Measurements from ENCODE around the gene TMEM30A. TPM values are rescaled to one million over a fixed set of nuclear protein-coding genes. Genes with fewer than 3 reads are reported as not detected.

TMEM30A gene
- total and polyA plus RNA-seq, 4 donors = 33.3 to 71.0 (median 45.4) TPM

DNA sequence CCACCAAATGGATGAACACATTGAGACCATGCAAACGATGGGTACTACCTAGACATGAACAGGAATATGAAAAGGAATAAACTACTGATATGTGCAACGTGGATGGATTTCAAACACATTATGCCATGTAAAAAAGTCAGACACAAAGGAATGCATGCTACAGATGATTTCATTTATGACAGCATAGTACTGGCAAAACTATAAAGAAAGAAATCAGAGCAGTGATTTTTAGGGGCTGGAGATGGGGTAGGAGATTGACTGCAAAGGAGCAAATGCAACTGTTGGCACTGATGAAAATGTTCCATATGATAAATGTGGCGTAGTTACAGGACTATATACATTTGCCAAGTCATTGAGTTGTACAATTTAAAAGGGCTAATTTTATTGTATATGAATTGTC is 65.3 kb downstream of the TMEM30A start:
- no peaks in the 10 kb centered on the region for H3K36me3 ChIP-seq (ENCODE audit: control insufficient read depth in 4 of 4, insufficient read depth in 3 of 4, low read depth in 1 of 4, low read length in 3 of 4)
- H3K9me3 ChIP-seq (ENCODE audit: control insufficient read depth in 4 of 4, low read length in 3 of 4) = no peaks in the 10 kb centered on the region
- no peak overlapping the region for H3K4me3 ChIP-seq (ENCODE audit: low read depth in 1 of 3, low read length in 3 of 3)
- H3K27me3 ChIP-seq (ENCODE audit: control insufficient read depth in 4 of 4, insufficient read depth in 4 of 4, low read length in 3 of 4) = no peaks in the 10 kb centered on the region
- WGBS = 90% methylated on average over 3 of the region's 3 CpGs
- no peak overlapping the region for H3K9ac ChIP-seq (ENCODE audit: low read depth in 1 of 2, low read length in 2 of 2)
- H3K4me1 ChIP-seq (ENCODE audit: control insufficient read depth in 4 of 4, insufficient read depth in 4 of 4, low read length in 3 of 4) = peaks cover 8 to 22% (median 17%) of the 10 kb centered on the region in 4 donors
- no peak for TF ChIP-seq NR2F2 (IDR thresholded peaks at IDR 0.05)
- TF ChIP-seq, protein P1, sequence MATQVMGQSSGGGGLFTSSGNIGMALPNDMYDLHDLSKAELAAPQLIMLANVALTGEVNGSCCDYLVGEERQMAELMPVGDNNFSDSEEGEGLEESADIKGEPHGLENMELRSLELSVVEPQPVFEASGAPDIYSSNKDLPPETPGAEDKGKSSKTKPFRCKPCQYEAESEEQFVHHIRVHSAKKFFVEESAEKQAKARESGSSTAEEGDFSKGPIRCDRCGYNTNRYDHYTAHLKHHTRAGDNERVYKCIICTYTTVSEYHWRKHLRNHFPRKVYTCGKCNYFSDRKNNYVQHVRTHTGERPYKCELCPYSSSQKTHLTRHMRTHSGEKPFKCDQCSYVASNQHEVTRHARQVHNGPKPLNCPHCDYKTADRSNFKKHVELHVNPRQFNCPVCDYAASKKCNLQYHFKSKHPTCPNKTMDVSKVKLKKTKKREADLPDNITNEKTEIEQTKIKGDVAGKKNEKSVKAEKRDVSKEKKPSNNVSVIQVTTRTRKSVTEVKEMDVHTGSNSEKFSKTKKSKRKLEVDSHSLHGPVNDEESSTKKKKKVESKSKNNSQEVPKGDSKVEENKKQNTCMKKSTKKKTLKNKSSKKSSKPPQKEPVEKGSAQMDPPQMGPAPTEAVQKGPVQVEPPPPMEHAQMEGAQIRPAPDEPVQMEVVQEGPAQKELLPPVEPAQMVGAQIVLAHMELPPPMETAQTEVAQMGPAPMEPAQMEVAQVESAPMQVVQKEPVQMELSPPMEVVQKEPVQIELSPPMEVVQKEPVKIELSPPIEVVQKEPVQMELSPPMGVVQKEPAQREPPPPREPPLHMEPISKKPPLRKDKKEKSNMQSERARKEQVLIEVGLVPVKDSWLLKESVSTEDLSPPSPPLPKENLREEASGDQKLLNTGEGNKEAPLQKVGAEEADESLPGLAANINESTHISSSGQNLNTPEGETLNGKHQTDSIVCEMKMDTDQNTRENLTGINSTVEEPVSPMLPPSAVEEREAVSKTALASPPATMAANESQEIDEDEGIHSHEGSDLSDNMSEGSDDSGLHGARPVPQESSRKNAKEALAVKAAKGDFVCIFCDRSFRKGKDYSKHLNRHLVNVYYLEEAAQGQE (IDR thresholded peaks at IDR 0.05) = no peak
- TF ChIP-seq, protein P2, sequence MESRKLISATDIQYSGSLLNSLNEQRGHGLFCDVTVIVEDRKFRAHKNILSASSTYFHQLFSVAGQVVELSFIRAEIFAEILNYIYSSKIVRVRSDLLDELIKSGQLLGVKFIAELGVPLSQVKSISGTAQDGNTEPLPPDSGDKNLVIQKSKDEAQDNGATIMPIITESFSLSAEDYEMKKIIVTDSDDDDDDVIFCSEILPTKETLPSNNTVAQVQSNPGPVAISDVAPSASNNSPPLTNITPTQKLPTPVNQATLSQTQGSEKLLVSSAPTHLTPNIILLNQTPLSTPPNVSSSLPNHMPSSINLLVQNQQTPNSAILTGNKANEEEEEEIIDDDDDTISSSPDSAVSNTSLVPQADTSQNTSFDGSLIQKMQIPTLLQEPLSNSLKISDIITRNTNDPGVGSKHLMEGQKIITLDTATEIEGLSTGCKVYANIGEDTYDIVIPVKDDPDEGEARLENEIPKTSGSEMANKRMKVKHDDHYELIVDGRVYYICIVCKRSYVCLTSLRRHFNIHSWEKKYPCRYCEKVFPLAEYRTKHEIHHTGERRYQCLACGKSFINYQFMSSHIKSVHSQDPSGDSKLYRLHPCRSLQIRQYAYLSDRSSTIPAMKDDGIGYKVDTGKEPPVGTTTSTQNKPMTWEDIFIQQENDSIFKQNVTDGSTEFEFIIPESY (IDR thresholded peaks at IDR 0.05) = no peak
- no peak for TF ChIP-seq RXRA (IDR thresholded peaks at IDR 0.05)
- TF ChIP-seq HNF4G (IDR thresholded peaks at IDR 0.05) = no peak
- TF ChIP-seq, protein P3, sequence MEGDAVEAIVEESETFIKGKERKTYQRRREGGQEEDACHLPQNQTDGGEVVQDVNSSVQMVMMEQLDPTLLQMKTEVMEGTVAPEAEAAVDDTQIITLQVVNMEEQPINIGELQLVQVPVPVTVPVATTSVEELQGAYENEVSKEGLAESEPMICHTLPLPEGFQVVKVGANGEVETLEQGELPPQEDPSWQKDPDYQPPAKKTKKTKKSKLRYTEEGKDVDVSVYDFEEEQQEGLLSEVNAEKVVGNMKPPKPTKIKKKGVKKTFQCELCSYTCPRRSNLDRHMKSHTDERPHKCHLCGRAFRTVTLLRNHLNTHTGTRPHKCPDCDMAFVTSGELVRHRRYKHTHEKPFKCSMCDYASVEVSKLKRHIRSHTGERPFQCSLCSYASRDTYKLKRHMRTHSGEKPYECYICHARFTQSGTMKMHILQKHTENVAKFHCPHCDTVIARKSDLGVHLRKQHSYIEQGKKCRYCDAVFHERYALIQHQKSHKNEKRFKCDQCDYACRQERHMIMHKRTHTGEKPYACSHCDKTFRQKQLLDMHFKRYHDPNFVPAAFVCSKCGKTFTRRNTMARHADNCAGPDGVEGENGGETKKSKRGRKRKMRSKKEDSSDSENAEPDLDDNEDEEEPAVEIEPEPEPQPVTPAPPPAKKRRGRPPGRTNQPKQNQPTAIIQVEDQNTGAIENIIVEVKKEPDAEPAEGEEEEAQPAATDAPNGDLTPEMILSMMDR (IDR thresholded peaks at IDR 0.05; ENCODE audit: low read depth, low read length, missing input control) = no peak
- no peak for TF ChIP-seq JUND (IDR thresholded peaks at IDR 0.05)
- TF ChIP-seq EGR1 (IDR thresholded peaks at IDR 0.05; ENCODE audit: low read depth in 2 of 2) = no peak
- TF ChIP-seq HNF4A (conservative IDR thresholded peaks at IDR 0.05) = no peak
- no peak for TF ChIP-seq SP1 (IDR thresholded peaks at IDR 0.05)
- TF ChIP-seq ATF3 (IDR thresholded peaks at IDR 0.05) = no peak
- TF ChIP-seq FOXA2 (IDR thresholded peaks at IDR 0.05) = no peak
- TF ChIP-seq GABPA (IDR thresholded peaks at IDR 0.05 in 1 of 2, conservative IDR thresholded peaks at IDR 0.05 in 1 of 2) = no peak
- TF ChIP-seq FOXA1 (IDR thresholded peaks at IDR 0.05) = no peak
- DNase-seq (ENCODE audit: low spot score) = no peak
- H3K27ac ChIP-seq (ENCODE audit: low read depth in 1 of 2, low read length in 2 of 2) = no peak overlapping the region

DNA sequence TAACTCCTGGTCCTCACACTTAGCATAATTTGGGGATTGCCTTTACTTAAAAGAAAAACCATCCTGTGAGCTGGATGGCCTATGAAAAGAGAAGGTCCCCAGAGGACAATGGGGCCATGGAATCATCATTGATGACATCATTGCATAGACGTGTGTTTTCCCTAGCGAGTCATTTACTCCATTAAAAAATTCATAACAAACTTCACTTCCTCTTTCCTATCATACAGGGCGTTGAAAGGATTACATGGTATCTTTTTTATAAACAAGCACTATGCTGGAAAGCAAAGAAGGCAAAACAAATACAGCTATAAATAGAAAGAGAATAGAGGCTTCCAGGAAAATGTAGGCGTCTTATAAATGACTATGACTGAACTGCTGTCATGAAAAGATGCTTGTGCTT is 67.4 kb downstream of the TMEM30A start:
- Histone ChIP-seq H3K36me3 (ENCODE audit: control insufficient read depth in 4 of 4, insufficient read depth in 3 of 4, low read depth in 1 of 4, low read length in 3 of 4) (no peaks in the 10 kb centered on the region), H3K4me1 (ENCODE audit: control insufficient read depth in 4 of 4, insufficient read depth in 4 of 4, low read length in 3 of 4) (peaks cover under 1 to 9% (median 2%) of the 10 kb centered on the region in 4 donors), H3K27ac (ENCODE audit: low read depth in 1 of 2, low read length in 2 of 2) (peak overlapping the region in 1 of 2 donors; percentile 16), H3K9me3 (ENCODE audit: control insufficient read depth in 4 of 4, low read length in 3 of 4) (no peaks in the 10 kb centered on the region), H3K9ac (ENCODE audit: low read depth in 1 of 2, low read length in 2 of 2) (no peak overlapping the region), H3K27me3 (ENCODE audit: control insufficient read depth in 4 of 4, insufficient read depth in 4 of 4, low read length in 3 of 4) (no peaks in the 10 kb centered on the region), H3K4me3 (ENCODE audit: low read depth in 1 of 3, low read length in 3 of 3) (no peak overlapping the region)
- no peak for DNase-seq (ENCODE audit: low spot score)
- WGBS = 52% methylated on average over 4 of the region's 4 CpGs
- no peak for TF ChIP-seq MAX (IDR thresholded peaks at IDR 0.05)
- TF ChIP-seq EGR1 (IDR thresholded peaks at IDR 0.05; ENCODE audit: low read depth in 2 of 2) = no peak
- no peak for TF ChIP-seq RAD21 (IDR thresholded peaks at IDR 0.05)
- TF ChIP-seq NR2F2 (IDR thresholded peaks at IDR 0.05) = peak; percentile 13
- TF ChIP-seq TAF1 (conservative IDR thresholded peaks at IDR 0.05) = no peak
- TF ChIP-seq HNF4G (IDR thresholded peaks at IDR 0.05) = no peak
- no peak for TF ChIP-seq YY1 (IDR thresholded peaks at IDR 0.05)

Measured in liver (tissue), 9 donors.